Measurements from ENCODE around the gene ARHGAP6.

DNA sequence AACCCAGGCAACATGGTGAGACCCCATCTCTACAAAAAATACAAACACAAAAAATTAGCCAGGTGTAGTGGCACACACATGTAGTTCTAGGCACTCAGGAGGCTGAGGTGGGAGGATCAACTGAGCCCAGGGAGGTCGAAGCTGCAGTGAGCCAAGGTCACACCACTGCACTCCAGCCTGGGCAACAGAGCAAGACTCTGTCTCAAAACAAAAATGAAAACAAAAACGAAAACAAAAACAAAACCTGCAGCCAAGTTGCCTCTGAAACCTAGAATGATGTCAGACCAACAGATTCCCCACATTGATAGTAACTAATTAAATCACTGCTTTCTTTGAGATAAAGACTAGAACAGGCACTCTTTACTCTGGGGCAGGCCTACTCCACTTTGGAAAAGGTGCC, 268.0 kb downstream of the ARHGAP6 start:
- no peak for TF ChIP-seq ZNF8 (CRISPR knock-in tag; IDR thresholded peaks at IDR 0.05)
- no peak for TF ChIP-seq SNAI2 (CRISPR knock-in tag; IDR thresholded peaks at IDR 0.05)
- TF ChIP-seq, protein P1, sequence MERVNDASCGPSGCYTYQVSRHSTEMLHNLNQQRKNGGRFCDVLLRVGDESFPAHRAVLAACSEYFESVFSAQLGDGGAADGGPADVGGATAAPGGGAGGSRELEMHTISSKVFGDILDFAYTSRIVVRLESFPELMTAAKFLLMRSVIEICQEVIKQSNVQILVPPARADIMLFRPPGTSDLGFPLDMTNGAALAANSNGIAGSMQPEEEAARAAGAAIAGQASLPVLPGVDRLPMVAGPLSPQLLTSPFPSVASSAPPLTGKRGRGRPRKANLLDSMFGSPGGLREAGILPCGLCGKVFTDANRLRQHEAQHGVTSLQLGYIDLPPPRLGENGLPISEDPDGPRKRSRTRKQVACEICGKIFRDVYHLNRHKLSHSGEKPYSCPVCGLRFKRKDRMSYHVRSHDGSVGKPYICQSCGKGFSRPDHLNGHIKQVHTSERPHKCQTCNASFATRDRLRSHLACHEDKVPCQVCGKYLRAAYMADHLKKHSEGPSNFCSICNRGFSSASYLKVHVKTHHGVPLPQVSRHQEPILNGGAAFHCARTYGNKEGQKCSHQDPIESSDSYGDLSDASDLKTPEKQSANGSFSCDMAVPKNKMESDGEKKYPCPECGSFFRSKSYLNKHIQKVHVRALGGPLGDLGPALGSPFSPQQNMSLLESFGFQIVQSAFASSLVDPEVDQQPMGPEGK (CRISPR knock-in tag; IDR thresholded peaks at IDR 0.05; ENCODE audit: borderline replicate concordance): no peak
- TF ChIP-seq RARB (CRISPR knock-in tag; IDR thresholded peaks at IDR 0.05): no peak
- TF ChIP-seq ESRRG (CRISPR knock-in tag; IDR thresholded peaks at IDR 0.05): no peak
- TF ChIP-seq, protein P2, sequence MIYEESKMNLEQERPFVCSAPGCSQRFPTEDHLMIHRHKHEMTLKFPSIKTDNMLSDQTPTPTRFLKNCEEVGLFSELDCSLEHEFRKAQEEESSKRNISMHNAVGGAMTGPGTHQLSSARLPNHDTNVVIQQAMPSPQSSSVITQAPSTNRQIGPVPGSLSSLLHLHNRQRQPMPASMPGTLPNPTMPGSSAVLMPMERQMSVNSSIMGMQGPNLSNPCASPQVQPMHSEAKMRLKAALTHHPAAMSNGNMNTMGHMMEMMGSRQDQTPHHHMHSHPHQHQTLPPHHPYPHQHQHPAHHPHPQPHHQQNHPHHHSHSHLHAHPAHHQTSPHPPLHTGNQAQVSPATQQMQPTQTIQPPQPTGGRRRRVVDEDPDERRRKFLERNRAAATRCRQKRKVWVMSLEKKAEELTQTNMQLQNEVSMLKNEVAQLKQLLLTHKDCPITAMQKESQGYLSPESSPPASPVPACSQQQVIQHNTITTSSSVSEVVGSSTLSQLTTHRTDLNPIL (CRISPR knock-in tag; IDR thresholded peaks at IDR 0.05; ENCODE audit: low read depth): no peak
- TF ChIP-seq, protein P3, sequence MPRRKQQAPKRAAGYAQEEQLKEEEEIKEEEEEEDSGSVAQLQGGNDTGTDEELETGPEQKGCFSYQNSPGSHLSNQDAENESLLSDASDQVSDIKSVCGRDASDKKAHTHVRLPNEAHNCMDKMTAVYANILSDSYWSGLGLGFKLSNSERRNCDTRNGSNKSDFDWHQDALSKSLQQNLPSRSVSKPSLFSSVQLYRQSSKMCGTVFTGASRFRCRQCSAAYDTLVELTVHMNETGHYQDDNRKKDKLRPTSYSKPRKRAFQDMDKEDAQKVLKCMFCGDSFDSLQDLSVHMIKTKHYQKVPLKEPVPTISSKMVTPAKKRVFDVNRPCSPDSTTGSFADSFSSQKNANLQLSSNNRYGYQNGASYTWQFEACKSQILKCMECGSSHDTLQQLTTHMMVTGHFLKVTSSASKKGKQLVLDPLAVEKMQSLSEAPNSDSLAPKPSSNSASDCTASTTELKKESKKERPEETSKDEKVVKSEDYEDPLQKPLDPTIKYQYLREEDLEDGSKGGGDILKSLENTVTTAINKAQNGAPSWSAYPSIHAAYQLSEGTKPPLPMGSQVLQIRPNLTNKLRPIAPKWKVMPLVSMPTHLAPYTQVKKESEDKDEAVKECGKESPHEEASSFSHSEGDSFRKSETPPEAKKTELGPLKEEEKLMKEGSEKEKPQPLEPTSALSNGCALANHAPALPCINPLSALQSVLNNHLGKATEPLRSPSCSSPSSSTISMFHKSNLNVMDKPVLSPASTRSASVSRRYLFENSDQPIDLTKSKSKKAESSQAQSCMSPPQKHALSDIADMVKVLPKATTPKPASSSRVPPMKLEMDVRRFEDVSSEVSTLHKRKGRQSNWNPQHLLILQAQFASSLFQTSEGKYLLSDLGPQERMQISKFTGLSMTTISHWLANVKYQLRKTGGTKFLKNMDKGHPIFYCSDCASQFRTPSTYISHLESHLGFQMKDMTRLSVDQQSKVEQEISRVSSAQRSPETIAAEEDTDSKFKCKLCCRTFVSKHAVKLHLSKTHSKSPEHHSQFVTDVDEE (CRISPR knock-in tag; IDR thresholded peaks at IDR 0.05): no peak
- no peak for TF ChIP-seq ARNTL (CRISPR knock-in tag; IDR thresholded peaks at IDR 0.05; ENCODE audit: borderline replicate concordance, low read depth)
- TF ChIP-seq, protein P4, sequence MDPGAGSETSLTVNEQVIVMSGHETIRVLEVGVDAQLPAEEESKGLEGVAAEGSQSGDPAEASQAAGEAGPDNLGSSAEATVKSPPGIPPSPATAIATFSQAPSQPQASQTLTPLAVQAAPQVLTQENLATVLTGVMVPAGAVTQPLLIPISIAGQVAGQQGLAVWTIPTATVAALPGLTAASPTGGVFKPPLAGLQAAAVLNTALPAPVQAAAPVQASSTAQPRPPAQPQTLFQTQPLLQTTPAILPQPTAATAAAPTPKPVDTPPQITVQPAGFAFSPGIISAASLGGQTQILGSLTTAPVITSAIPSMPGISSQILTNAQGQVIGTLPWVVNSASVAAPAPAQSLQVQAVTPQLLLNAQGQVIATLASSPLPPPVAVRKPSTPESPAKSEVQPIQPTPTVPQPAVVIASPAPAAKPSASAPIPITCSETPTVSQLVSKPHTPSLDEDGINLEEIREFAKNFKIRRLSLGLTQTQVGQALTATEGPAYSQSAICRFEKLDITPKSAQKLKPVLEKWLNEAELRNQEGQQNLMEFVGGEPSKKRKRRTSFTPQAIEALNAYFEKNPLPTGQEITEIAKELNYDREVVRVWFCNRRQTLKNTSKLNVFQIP (CRISPR knock-in tag; IDR thresholded peaks at IDR 0.05; ENCODE audit: borderline replicate concordance, low read depth): no peak
- no peak for TF ChIP-seq ZFP30 (CRISPR knock-in tag; IDR thresholded peaks at IDR 0.05)
- TF ChIP-seq ZC3H10 (CRISPR knock-in tag; IDR thresholded peaks at IDR 0.05): no peak
